ENCODE data around the gene API5. TPM values are rescaled to one million over a fixed set of nuclear protein-coding genes. Genes with fewer than 3 reads are reported as not detected.

The API5 gene
- total RNA-seq, result 10 to 100 TPM; 54.0 to 68.5 (median 57.3) TPM

- ATAC-seq, result peak; percentile 96 to 98
- no peaks in the 10 kb centered on the region for H3K27me3 ChIP-seq
- peak; percentile 79 to 91 for DNase-seq
- intact Hi-C loops (cut with DNase I; ENCODE audit: low total_unique reads), result loop anchor here (2.0 kb wide), 1 partner anchor 47 kb away; the partner anchor contains the start of gene TTC17
- in situ Hi-C loops (cut with MboI; ENCODE audit: low sequenced_read_pairs in 4 of 4), result no loop called here
- no peaks in the 10 kb centered on the region for H3K36me3 ChIP-seq
- peak within 1 kb of the TSS; percentile 85 to 89 (median 88) for H3K27ac ChIP-seq
- H3K9me3 ChIP-seq, result no peaks in the 10 kb centered on the region
- H3K4me1 ChIP-seq, result peaks cover 22 to 28% of the 10 kb centered on the region in 2 donors
- peak within 1 kb of the TSS; percentile 82 to 94 (median 92) for H3K4me3 ChIP-seq
- peak; percentile 30 to 84 (median 54) for TF ChIP-seq CTCF (IDR thresholded peaks at IDR 0.05 in 4 of 5, conservative IDR thresholded peaks at IDR 0.05 in 1 of 5)
- TF ChIP-seq POLR2A (IDR thresholded peaks at IDR 0.05), result peak; percentile 67 to 78
These were observed at the start of gene API5 for GRCh38 chr11:43311791-43312607. TSS of gene API5 (plus strand) at chr11:43311996. CDS start at chr11:43312128, 132 bp downstream.

- Histone ChIP-seq H3K36me3 (no peaks in the 10 kb centered on the region), H3K27me3 (no peaks in the 10 kb centered on the region), H3K4me3 (peak overlapping the region in 1 of 4 donors; percentile 25), H3K4me1 (peaks cover 0 to 5% of the 10 kb centered on the region in 2 donors), H3K9me3 (no peaks in the 10 kb centered on the region), H3K27ac (no peak overlapping the region)
- no peak for ATAC-seq
- TF ChIP-seq CTCF (IDR thresholded peaks at IDR 0.05 in 4 of 5, conservative IDR thresholded peaks at IDR 0.05 in 1 of 5) (no peak), POLR2A (IDR thresholded peaks at IDR 0.05) (no peak)
- intact Hi-C loops (cut with DNase I; ENCODE audit: low total_unique reads), result no loop called here
- in situ Hi-C loops (cut with MboI; ENCODE audit: low sequenced_read_pairs in 4 of 4), result loop anchor here in 1 of 4 donors (25.0 kb wide), 1 partner anchor 506 kb away; no protein-coding TSS in a partner anchor
- DNase-seq, result peak in 1 of 2 donors; percentile 15
These were observed 43.8 kb upstream of the API5 start for GRCh38 chr11:43267856-43268580.

- Histone ChIP-seq H3K9me3 (no peaks in the 10 kb centered on the region), H3K27ac (no peak overlapping the region), H3K27me3 (no peaks in the 10 kb centered on the region), H3K4me1 (peaks cover 0 to 5% of the 10 kb centered on the region in 2 donors), H3K4me3 (no peak overlapping the region), H3K36me3 (no peaks in the 10 kb centered on the region)
- no peak for ATAC-seq
- no peak for DNase-seq
- in situ Hi-C loops (cut with MboI; ENCODE audit: low sequenced_read_pairs in 4 of 4) (loop anchor here in 1 of 4 donors (25.0 kb wide), 1 partner anchor 506 kb away; no protein-coding TSS in a partner anchor), intact Hi-C loops (cut with DNase I; ENCODE audit: low total_unique reads) (no loop called here)
- TF ChIP-seq POLR2A (IDR thresholded peaks at IDR 0.05) (no peak), CTCF (IDR thresholded peaks at IDR 0.05 in 4 of 5, conservative IDR thresholded peaks at IDR 0.05 in 1 of 5) (no peak)
These were observed 43.0 kb upstream of the API5 start for GRCh38 chr11:43268786-43269185.

- H3K4me3 ChIP-seq, result no peak overlapping the region
- ATAC-seq, result no peak
These were observed 42.4 kb upstream of the API5 start for GRCh38 chr11:43269254-43269918.

More at GRCh38 chr11:43269254-43269918, 42.4 kb upstream of the API5 start:
- no peaks in the 10 kb centered on the region for H3K27me3 ChIP-seq
- in situ Hi-C loops (cut with MboI; ENCODE audit: low sequenced_read_pairs in 4 of 4), result loop anchor here in 1 of 4 donors (25.0 kb wide), 1 partner anchor 507 kb away; no protein-coding TSS in a partner anchor
- DNase-seq, result no peak
- H3K36me3 ChIP-seq, result no peaks in the 10 kb centered on the region
- peaks cover 0 to 5% of the 10 kb centered on the region in 2 donors for H3K4me1 ChIP-seq
- intact Hi-C loops (cut with DNase I; ENCODE audit: low total_unique reads), result no loop called here
- TF ChIP-seq CTCF (IDR thresholded peaks at IDR 0.05 in 4 of 5, conservative IDR thresholded peaks at IDR 0.05 in 1 of 5) (no peak), POLR2A (IDR thresholded peaks at IDR 0.05) (no peak)
- no peak overlapping the region for H3K27ac ChIP-seq
- H3K9me3 ChIP-seq, result no peaks in the 10 kb centered on the region

Measured in gastrocnemius medialis (tissue), 4 donors.